Tibial nerve (tissue), 4 donors: ENCODE measurements around the gene COL6A5.

Experiments used
- CTCF ChIP-seq, 5 experiments: fragments of 200-600 bp in 3 of 5; fragments of 450-650 bp in 2 of 5; sonication (generic) in 3 of 5; IDR thresholded peaks; one replicate each; pipeline ENCODE4 v1.5.1; 2016 to 2019; ENCODE audit warnings: antibody characterized with exemption in 5 of 5, mild to moderate bottlenecking in 3 of 5, moderate library complexity in 2 of 5
- EP300 ChIP-seq, 2 donors: sonication (generic); formaldehyde crosslinking; IDR thresholded peaks; one replicate each; pipeline ENCODE4 v1.6.1; 2017; ENCODE audit warnings: antibody characterized with exemption in 2 of 2, mild to moderate bottlenecking in 1 of 2
- POLR2A ChIP-seq, 2 donors: fragments of 450-650 bp; IDR thresholded peaks; one replicate each; pipeline ENCODE4 v1.6.1; 2017; ENCODE audit warnings: antibody characterized with exemption in 2 of 2, mild to moderate bottlenecking in 2 of 2, moderate library complexity in 2 of 2

GRCh38 chr3:130423064-130423463 is 77.6 kb downstream of the COL6A5 start:
- TF ChIP-seq CTCF (IDR thresholded peaks at IDR 0.05) (no peak), EP300 (IDR thresholded peaks at IDR 0.05) (no peak), POLR2A (IDR thresholded peaks at IDR 0.05) (no peak)
